AG20443 (cell line): ENCODE results near the gene IQGAP2.
"Not testable (repeated sequence)": the region's sequence is repeated elsewhere in the genome, so short reads cannot be mapped to it uniquely, and the experiment has no call there.

Experiments used
- DNase-seq: peaks from one replicate; pipeline ENCODE4 v3.0.0; 2012; ENCODE audit warnings: low spot score, mixed read lengths

The IQGAP2 gene

DNA sequence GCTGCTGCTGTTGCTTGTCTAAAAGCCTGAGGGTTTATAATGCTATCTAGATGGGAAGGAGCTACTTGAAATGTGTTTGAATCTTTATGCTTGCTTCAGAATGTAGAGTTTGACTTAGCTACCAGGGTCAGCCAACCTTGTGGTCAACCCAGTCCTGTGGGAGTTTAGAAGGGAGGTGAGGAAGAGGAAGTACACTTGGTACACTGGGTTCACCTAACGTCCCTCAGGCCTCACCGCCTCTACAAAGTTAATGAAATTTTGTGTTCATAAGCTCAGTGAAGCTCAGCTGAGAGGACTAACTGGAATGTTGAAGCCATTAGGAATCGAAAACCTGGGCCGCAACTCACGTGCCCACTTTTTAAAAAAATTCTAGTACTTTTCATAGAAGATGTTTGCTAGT, 10.7 kb downstream of the IQGAP2 start:
- no peak for DNase-seq

DNA sequence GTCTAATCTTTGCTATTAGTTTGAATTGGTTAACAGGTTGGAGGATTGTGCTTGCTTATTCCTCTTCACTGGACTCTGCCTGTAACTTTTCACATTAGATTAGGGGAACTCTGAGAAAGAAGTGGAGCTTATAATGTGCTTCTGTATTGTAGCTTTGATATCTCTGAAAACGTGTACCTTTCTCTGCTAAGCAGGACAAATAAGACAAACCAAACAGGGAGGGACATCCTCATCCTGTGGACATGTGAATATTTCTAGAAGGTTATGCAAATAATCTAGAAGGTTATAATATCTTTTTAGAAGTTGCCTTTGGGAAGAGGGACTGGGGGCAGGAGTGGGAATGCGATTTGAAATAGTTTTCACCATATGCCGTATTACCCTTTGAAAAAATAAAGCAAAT, 11.7 kb downstream of the IQGAP2 start:
- no peak for DNase-seq

DNA sequence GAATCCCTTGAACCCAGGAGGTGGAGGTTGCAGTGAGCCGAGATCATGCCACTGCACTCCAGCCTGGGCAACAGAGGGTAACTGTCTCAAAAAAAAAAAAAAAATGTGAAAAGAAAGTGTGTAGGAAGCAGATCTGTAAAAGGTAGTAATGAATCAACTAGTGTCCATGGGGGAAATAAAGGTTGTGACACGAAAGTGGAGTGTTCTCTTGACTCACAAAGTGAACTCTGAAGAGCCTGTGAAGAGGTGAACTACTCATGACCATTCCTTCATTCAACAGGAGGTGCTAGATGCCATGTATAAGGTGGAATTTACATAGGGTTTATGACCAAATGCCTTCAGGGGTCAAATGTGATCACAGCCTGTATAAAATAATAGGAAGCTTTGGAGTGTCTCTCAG, 12.8 kb downstream of the IQGAP2 start:
- DNase-seq, result no peak

DNA sequence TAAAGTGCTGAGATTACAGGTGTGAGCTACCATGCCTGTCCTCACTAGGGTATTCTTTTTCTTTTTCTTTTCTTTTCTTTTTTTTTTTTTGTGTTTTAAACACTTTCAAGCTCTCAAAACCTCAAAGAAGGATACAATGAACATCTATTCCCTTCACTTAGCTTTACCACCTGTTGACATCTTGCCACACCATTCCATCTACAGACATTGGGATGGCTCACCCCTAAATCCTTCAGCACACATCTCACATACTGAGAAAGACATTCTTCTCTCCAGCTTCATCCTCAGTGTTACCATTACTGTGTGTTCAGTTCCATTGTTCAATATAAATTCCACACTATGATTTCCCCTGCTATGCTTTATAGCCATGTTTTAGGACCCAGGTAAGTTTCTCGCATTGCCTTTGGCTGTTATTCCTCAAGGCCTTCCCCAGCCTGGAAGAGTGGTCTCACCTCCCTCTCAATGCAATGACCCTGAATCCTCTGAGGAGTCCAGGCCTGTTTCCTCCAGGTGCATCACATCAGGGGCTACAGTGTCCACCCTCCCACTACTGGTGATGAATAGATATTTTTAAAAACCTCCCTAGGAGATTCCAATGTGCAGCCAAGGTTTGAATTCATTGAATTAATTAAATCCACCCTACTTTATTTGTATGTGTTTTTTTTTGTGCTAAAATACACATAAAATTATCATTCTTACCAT, 16.7 kb downstream of the IQGAP2 start:
- DNase-seq, result no peak

DNA sequence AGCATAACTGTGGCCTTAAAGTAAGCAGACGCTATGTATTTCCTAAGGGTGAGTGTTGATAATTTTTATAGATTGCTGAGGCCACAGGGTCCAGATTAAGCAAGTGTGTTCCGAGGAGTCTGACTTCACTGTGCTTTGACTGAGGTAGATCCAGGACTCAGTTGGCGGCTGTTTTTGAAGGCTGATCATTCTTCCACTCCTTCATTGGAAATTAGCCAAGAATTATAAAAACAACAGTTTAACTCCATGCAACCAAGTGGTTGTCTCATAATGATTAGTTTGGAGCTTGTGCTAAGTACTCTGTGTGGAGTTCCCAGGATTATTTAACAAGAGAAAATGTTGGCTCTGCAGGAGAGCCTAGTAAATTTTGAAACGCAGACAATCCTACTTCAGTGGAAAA, 19.1 kb downstream of the IQGAP2 start:
- no peak for DNase-seq

DNA sequence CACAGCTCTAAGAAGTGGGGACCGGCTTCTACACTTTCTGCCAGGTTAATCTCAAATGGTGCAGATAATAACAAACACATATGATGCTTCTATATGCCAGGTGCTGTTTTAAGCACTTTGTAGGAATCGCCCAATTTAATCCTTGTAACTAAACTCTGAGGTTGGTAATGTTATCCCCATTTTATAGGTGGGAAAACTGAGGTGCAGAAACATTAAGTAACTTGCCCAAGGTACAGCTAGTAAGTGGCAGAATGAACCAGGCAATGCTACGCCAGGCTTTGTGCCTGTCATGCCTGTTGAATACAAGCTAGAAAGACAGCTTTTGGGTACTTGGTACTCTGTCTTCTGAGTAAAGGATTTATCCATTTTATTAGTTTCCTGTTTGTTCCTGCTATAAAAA, 19.7 kb downstream of the IQGAP2 start:
- no peak for DNase-seq

DNA sequence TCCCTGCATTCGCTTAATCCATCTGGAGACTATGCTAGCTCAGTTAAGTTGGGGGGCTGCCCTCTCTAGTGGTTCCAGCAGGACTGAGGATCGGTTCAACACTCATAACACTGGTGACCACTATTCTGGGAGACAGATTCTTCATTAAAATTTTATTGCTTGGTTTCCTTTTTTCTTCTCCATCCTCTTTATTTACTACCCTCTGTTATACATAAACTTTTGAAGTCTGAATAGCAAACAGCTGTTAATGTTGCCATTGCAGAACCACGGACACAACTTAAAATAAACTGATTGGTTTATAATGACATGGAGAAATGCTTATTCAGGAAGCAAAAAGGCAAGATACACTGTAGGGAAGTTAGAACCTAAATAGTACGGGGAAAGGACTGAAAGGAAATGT, 22.1 kb downstream of the IQGAP2 start:
- no peak for DNase-seq

DNA sequence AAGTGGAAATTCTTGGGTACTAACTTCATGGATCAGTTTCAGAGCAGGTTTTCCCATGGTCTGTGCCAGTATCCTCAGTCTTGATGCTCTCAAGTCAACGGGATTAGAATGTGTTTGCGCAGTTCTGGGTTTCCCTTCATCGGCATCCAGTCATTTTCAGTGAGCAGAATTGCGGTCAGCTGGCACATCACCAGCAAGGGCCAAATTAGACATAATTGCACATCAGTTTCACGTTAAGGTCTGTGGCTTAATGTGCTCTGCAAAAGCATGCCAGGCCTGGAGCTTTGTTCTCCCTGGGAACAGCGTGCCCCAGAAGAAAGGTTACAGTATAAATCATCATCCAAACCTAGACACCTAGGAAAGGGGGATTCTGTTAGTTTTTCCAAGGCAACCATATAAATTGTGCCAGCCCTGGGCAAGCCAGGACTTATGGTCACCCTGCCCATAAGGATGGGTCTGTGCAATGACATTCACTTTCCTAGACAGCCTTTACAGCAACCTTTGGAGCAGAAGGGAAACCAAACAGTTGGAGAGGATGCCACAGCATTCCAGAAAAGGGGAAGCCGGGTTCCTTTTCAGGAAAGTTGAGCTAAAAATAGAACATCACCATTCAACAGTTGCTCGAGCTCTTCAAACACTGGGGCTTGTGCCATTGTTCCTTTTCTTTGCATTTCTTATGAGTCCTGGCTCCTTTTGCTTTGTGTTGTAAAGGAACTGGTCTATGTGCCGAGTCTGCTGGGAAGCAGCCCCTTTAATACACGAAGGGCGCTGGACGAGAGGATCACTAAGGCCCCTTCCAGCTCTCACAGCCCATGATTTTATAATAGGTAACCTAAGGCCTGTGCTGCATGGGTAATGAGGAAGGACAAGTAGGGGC, 23.1 kb downstream of the IQGAP2 start:
- no peak for DNase-seq

DNA sequence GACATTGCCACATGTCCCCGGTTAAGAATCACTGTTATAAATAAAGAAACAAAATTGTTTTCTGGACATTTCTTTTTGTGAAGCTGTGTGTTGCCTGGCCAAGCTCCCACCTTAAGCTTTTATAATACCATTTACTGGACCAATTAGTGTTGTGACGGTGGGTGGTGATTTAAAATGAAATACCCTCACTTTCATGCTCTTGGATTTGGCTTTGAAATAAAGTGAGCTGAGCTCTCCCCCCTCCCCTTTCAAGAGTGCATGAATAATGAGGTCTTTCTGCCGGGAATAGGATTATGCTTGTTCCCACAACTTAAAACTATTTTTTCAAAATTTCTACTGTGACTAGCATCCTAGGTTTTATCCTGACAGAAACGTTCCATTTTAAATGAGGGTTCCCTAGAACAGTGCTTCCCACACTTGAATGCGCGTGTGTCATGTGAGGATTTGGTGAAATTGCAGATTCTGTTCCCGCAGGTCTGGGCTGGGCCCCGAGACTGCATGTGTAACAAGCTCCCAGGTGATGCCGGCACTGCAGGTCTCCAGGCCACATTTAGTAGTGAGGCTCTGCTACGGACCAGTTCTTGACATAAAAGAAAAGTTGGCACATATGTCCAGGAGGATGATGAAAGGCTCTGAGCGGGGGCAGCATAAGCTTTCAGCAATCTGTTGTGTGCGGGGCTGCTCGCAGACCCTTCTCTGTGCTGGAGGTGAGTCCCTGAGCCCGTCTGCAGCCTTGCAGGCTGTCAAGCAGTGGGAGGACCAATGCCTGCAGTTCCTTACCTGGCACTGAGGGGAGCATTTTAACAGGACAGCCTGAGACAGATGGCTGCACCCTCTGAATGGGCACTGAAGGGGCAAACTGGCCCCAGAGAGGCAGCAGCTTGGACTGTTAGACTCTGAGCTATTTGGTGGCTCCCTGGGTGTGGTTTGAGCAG, 24.4 kb downstream of the IQGAP2 start:
- DNase-seq, result no peak

DNA sequence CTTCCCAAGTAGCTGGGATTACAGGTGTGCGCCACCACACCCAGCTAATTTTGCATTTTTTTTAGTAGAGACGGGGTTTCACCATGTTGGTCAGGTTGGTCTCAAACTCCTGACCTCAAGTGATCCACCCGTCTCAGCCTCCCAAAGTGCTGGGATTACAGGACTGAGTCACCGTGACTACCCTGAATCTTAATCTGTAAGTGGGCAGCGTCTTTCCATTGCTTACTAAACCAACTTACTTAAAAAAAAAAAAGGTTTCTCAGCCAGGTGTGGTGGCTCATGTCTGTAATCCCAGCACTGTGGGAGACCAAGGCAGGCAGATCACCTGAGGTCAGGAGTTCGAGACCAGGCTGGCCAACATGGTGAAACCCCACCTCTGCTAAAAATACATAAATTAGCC, 25.5 kb downstream of the IQGAP2 start:
- DNase-seq, result not testable (repeated sequence)

DNA sequence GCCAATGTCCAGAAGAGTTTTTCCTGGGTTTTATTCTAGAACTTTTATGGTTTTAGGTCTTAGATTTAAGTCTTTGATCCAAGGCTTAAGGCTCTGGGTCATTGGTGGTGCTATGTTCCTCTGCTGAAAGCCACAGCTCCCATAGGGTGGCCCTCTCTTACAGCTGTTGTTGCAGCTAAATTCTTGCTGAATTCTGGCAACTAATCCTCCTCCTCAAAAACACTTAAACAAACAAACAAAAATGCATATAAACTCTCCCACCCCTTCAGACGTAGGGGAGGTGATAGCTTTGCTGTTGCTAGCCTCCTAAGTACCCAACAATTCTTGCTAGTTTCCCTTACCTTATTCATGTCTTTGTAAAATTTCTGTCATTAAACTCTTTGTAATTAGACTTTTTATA, 30.2 kb downstream of the IQGAP2 start:
- DNase-seq, result no peak

DNA sequence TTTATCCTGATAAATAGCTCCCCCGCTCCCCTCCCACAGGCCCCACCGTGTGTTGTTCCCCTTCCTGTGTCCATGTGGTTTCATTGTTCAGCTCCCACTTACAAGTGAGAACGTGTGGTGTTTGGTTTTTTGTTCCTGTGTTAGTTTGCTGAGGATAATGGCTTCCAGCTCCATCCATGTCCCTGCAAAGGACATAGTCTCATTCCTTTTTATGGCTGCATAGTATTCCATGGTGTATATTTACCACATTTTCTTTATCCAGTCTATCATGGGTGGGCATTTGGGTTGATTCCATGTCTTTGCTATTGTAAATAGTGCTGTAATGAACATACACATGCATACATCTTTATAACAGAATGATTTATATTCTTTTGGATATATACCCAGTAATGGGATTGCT, 34.4 kb downstream of the IQGAP2 start:
- not testable (repeated sequence) for DNase-seq

DNA sequence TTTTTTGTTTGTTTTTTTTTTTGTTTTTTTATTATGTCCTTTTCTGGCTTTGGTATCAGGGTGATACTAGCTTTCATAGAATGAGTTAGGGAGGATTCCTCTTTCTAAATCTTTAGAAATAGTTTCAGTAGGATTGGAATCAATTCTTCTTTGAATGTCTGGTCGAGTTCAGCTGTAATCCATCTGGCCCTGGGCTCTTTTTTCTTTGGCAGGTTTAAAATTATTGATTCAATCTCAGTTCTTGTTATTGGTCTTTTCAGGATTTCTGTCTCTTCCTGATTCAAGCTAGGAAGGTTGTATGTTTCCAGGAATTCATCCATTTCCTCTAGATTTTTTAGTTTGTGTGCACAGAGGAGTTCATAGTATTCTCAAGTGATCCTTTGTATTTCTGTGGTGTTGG, 34.9 kb downstream of the IQGAP2 start:
- DNase-seq, result no peak

DNA sequence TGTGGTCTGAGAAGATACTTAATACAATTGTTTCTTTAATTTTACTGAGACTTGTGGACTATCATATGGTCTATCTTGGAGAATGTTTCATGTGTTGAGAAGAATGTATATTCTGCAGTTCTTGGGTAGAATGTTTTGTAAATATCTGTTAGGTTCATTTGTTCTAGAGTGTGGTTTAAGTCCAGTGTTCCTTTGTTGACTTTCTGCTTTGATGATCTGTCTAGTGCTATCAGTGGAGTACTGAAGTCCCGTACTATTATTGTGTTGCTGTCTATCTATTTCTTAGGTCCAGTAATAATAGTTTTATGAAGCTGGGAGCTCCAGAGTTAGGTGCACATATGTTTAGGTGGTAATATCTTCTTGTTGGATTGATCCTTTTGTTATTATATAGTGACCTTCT, 36.1 kb downstream of the IQGAP2 start:
- no peak for DNase-seq

DNA sequence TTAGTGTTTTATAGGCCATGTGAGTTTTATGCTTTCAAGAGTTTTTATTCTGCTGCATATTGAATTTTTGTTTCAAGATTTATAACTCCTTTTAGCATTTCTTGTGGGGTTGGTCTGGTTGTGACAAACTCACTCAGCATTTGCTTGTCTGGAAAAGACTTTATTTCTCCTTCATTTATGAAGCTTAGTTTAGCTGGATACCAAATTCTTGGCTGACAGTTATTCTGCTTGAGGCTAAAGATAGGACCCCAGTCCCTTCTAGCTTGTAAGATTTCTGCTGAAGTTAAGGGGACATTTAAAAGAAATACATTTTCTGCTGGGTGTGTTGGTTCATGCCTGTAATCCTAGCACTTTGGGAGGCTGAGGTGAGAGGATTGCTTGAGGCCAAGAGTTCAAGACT, 36.8 kb downstream of the IQGAP2 start:
- no peak for DNase-seq

DNA sequence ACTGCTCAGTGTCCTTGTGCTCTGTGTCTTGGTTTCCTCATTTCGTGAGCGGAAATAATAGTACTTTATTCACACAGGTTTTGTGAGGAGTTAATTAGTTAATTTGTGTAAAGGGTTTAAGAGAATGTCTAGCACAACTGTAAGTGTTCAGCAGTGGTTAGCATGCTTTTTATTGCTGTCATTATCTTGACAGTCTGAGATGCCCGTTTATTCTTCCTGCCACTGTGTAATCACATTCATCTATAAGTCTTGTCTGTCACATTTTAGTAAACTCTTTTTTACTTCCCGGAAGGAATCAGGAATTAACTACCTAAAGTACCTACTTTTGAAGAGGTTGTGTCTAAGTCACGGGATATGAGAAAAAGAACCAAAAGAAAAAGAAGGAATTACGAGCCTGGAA, 38.0 kb downstream of the IQGAP2 start:
- DNase-seq, result no peak

DNA sequence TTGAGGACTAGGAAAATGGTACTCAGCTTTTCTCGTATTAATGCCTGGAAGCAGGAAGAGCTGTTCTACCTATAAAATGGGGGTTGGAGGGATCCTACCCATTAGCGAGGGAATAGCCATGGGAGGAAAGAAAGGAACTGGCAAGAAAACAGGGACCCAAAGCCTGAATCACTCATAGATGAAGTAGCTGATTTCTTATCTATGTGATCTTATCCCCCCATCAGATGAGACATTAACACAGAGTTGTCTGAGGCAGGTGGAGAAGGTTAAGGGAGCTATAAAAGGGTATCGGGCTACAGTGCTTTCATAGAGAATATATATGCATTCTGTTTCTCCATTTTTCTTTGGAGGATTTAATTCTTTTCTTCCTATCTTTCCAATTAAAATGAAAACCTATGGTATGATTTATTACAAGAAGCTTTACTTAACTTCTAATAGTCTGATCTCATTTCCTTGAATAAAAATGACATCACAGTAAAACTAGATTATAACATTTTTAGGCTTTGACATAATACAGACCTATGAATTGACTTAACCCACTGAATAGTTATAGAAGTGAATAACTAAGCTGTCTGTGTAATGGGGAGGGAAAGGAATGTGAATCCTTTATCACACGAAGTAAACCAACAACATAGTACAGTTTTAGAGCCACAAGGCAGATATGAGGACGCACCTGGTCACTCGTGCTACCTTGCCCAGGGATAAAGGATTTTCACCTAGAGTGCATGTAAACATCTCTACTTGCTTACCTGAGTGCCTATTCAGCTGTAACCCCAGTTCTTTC, 39.0 kb downstream of the IQGAP2 start:
- no peak for DNase-seq

DNA sequence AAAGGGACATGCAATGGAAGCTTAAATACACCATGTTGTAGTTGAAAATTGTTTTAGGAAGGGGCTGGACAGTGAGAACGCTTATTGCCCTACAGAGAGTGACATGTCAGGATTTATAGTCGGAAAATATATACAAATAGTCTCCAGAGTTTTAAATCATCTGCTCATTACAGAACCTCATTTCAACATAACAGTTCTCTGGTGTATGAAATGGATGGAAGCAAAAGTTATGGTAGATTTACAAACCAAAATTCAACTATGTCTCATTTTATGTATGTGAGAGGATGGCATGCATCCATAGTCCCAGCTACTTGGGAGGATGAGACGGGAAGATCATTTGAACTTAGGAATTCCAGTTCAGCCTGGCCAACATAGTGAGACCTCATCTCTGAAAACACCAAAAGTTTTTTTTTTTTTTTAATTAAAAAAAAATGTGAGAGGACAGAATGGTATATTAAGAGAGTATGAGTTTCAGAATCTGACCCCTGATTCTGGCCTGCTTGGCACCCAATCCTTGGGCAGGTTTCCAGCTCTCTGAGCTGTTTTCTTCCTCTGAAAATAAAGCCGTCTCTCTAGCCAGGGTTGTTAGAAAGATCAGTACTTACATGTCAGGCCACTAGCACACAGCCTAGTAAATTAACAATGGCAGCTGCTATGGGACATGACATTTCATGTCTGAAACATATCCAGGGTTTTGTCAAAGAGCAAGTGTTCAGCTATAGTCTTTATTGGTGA, 40.1 kb downstream of the IQGAP2 start:
- no peak for DNase-seq

DNA sequence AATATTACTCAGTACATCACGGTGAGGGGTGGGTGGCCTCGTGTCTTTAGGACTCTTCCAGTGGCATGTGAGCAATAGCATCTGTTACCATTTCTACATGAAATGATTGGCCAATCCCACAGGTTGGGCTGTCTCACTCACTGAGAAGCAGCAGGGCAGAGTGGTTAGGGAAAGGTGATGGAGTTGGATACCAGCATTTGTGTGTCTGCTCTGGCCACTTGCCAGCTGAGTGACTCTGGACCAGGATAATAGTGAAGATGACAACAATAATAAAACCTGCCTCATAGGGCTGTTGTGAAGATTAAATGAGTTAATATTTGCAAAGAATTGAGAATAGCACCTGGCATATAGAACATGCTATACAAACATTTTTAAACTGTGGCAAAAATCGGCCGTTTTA, 42.0 kb downstream of the IQGAP2 start:
- no peak for DNase-seq

DNA sequence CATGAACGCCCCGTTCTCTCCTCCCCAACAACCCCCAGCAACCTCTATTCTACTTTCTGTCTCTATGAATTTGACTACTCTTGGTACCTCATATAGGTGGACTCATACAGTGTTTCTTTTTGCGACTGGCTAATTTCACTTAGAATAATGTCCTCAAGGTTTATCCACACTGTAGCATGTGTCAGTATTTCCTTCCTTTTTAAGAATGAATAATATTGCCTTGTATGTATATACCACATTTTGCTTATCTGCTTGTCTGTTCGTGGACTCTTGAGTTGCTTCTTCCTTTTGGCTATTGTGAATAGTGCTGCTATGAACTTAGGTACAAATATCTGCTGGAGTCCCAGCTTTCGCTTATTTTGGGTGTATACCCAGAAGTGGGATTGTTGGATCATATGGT, 42.7 kb downstream of the IQGAP2 start:
- DNase-seq, result no peak

DNA sequence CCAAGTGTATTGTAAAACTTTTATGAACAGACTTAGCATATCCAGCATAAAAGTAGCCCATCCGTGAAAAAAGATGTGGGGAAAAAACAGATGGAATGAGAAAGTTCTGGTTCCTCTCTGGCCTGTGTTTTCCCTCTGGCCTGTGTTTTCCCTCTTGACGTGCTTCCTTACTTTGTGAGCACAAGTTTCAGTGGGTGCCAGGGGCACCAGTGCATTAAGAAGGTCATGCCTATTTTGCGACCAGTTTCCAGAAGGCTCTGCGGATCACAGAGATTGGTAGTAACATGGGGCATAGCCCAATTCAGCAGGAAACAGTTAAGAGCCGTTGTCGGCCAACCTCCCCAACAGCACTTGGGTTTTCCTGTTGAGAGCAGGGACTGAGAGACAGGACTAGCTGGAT, 43.7 kb downstream of the IQGAP2 start:
- no peak for DNase-seq
